ENCODE data around the gene ARSJ. TPM values are rescaled to one million over a fixed set of nuclear protein-coding genes. Genes with fewer than 3 reads are reported as not detected.
"Not testable (repeated sequence)": the region's sequence is repeated elsewhere in the genome, so short reads cannot be mapped to it uniquely, and the experiment has no call there.

The ARSJ gene
- total RNA-seq, 2 donors from 2014 or later = 15.0 to 25.0 TPM

DNA sequence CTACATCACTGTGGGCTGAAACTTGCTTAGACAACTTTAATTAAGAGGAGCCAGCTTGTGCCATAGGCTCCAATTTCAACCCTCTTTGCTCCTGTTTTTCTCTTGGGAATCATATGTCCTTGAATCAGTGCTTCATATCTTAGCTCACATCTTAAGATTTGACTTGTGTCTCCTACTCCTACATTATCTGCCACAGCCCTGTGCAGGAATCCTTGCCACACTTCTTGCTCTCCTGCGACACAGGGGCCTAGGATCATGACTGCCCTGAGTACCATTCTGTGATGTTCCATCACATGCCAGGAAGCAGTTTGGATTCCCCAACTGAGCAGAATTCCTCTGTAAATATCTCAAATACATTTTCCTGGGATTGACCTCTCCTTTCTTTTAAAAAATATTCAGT is 36.4 kb downstream of the ARSJ start:
- TF ChIP-seq, protein P1, sequence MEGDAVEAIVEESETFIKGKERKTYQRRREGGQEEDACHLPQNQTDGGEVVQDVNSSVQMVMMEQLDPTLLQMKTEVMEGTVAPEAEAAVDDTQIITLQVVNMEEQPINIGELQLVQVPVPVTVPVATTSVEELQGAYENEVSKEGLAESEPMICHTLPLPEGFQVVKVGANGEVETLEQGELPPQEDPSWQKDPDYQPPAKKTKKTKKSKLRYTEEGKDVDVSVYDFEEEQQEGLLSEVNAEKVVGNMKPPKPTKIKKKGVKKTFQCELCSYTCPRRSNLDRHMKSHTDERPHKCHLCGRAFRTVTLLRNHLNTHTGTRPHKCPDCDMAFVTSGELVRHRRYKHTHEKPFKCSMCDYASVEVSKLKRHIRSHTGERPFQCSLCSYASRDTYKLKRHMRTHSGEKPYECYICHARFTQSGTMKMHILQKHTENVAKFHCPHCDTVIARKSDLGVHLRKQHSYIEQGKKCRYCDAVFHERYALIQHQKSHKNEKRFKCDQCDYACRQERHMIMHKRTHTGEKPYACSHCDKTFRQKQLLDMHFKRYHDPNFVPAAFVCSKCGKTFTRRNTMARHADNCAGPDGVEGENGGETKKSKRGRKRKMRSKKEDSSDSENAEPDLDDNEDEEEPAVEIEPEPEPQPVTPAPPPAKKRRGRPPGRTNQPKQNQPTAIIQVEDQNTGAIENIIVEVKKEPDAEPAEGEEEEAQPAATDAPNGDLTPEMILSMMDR (IDR thresholded peaks at IDR 0.05) = no peak
- Histone ChIP-seq H3K27me3 (replicated peaks; ENCODE audit: insufficient read depth) (no peaks in the 10 kb centered on the region), H3K36me3 (no peaks in the 10 kb centered on the region), H3K4me3 (no peak overlapping the region), H3K27ac (no peak overlapping the region), H3K9me3 (no peaks in the 10 kb centered on the region), H3K4me1 (ENCODE audit: control insufficient read depth in 1 of 2, low read depth in 2 of 2) (peaks cover 12 to 25% of the 10 kb centered on the region in 2 donors)
- no peak for DNase-seq (ENCODE audit: low spot score)
- ATAC-seq (ENCODE audit: insufficient number of reproducible peaks, low FRiP score, low read depth) = no peak

DNA sequence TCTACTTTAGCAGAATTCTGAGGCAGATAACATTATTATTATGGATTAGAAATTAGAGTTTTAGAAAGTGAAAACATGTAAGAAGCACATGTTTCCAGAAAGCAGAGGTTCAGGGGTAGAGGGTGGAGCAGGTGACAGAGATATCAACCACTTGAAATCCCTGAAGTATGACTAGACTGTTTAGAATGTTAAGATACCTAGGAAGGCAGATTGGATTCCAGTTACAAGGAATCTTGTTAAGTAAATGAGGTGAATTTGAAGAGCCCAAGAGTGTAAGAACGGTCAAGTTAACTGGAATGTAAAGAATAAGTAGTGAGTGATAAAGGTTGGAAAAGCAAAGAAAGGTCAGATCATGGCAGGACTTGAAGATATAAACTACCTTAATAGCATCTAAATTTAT is 37.6 kb downstream of the ARSJ start:
- H3K9me3 ChIP-seq = no peaks in the 10 kb centered on the region
- no peaks in the 10 kb centered on the region for H3K36me3 ChIP-seq
- TF ChIP-seq, protein P1 (IDR thresholded peaks at IDR 0.05) = no peak
- H3K27ac ChIP-seq = no peak overlapping the region
- no peak for DNase-seq (ENCODE audit: low spot score)
- no peaks in the 10 kb centered on the region for H3K27me3 ChIP-seq (replicated peaks; ENCODE audit: insufficient read depth)
- ATAC-seq (ENCODE audit: insufficient number of reproducible peaks, low FRiP score, low read depth) = no peak
- H3K4me3 ChIP-seq = no peak overlapping the region
- H3K4me1 ChIP-seq (ENCODE audit: control insufficient read depth in 1 of 2, low read depth in 2 of 2) = peaks cover 12 to 25% of the 10 kb centered on the region in 2 donors

DNA sequence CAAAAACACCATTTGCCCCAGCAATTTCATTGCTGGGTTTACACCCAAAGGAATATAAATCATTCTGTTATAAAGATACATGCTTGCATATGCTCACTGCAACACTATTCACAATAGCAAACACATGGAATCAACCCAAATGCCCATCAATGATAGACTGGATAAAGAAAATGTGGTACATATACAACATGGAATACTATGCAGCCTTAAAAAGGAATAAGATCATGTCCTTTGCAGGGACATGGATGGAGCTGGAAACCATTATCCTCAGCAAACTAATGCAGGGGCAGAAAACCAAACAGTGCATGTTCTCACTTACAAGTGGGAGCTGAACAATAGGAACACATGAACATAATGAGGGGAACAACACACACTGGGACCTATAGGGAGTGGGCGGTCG is 39.3 kb downstream of the ARSJ start:
- H3K27ac ChIP-seq; DNase-seq (ENCODE audit: low spot score); H3K27me3 ChIP-seq (replicated peaks; ENCODE audit: insufficient read depth); ATAC-seq (ENCODE audit: insufficient number of reproducible peaks, low FRiP score, low read depth); H3K4me3 ChIP-seq; H3K36me3 ChIP-seq; H3K9me3 ChIP-seq: not testable (repeated sequence)
- H3K4me1 ChIP-seq (ENCODE audit: control insufficient read depth in 1 of 2, low read depth in 2 of 2) = peaks cover 4 to 12% of the 10 kb centered on the region in 2 donors

DNA sequence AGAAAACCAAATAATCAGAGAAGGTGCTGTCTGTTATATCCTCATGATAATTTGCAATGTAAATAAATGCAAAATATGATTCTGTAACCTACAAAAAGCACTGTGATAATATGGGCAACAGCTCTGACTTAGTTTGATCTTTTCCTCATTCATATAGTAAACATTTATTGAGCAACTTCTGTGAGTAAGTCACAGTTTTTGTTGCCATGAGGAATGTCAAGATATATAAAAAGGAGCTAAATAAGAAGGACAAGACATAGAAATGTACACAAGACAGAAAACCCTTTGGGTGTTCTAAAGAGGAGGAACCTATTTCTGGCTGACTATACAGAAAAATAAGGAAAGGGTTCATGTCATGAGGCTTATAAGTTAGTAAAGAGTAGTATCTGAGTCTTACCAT is 44.3 kb downstream of the ARSJ start:
- H3K36me3 ChIP-seq = no peaks in the 10 kb centered on the region
- no peak overlapping the region for H3K4me3 ChIP-seq
- no peaks in the 10 kb centered on the region for H3K4me1 ChIP-seq (ENCODE audit: control insufficient read depth in 1 of 2, low read depth in 2 of 2)
- ATAC-seq (ENCODE audit: insufficient number of reproducible peaks, low FRiP score, low read depth) (no peak), DNase-seq (ENCODE audit: low spot score) (no peak)
- H3K27ac ChIP-seq = no peak overlapping the region
- H3K27me3 ChIP-seq (replicated peaks; ENCODE audit: insufficient read depth) = no peaks in the 10 kb centered on the region
- TF ChIP-seq, protein P1 (IDR thresholded peaks at IDR 0.05) = no peak
- H3K9me3 ChIP-seq = no peaks in the 10 kb centered on the region

DNA sequence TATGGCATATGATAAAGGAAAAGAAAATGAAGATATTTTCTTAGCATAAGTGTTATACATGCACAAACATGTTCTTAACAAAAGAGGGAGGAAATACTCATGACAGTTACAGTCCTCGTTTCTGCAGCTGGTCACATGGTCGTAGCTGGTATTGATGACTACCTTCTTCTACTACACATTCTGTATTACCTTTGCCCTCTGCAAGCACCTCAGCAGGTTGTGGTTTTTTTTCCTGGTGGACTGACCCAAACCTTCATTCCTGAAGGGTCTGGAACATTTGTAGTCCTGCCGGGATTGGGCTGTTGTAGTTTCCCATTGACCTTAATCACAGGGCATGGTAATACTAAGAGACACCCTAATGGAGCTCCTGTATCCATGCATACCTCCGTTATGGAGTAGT is 54.7 kb downstream of the ARSJ start:
- not testable (repeated sequence) for H3K4me3 ChIP-seq; DNase-seq (ENCODE audit: low spot score); H3K9me3 ChIP-seq; H3K27ac ChIP-seq; H3K27me3 ChIP-seq (replicated peaks; ENCODE audit: insufficient read depth); H3K36me3 ChIP-seq; ATAC-seq (ENCODE audit: insufficient number of reproducible peaks, low FRiP score, low read depth)
- H3K4me1 ChIP-seq (ENCODE audit: control insufficient read depth in 1 of 2, low read depth in 2 of 2) = peaks cover 0 to 17% of the 10 kb centered on the region in 2 donors

DNA sequence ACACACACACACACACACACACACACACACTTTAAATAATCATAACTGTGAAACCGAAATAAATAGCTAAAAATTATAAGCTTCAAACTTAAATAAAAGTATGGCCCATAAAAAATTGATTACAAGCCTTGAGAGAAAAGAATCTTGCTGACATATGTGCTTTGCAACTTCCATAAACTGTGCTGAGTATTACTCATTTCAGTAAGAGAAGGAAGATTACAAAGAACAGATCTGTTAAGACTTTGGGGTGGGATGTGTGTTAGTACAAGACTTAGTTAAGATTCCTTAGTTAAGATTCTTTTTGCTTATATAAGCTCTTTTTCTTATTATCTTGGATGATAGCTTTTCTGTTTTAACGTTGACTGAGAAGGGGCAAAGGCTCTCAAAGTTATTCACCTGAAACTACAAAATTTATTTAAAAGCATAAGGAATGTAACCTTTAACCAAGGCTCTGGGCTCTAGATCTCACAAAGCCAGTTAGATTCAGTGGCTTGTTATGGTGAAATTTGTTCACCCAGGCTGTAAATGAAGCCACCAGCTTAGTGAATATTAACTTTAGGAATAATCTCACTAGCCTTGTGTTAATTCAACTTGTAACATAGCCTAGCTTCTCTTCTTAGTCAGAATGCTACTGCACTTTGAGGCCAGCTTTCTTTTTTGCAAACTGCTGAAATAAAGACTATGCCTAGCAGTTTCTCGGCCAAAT is 58.2 kb downstream of the ARSJ start:
- Histone ChIP-seq H3K36me3 (no peaks in the 10 kb centered on the region), H3K9me3 (no peaks in the 10 kb centered on the region), H3K4me3 (no peak overlapping the region), H3K27me3 (replicated peaks; ENCODE audit: insufficient read depth) (no peaks in the 10 kb centered on the region), H3K4me1 (ENCODE audit: control insufficient read depth in 1 of 2, low read depth in 2 of 2) (peaks cover 0 to 17% of the 10 kb centered on the region in 2 donors), H3K27ac (no peak overlapping the region)
- ATAC-seq (ENCODE audit: insufficient number of reproducible peaks, low FRiP score, low read depth) (no peak), DNase-seq (ENCODE audit: low spot score) (no peak)
- TF ChIP-seq, protein P1 (IDR thresholded peaks at IDR 0.05) = no peak
